CD14-positive monocyte (primary cell): ENCODE data around the gene MCOLN3. TPM values are rescaled to one million over a fixed set of nuclear protein-coding genes. Genes with fewer than 3 reads are reported as not detected.

Experiments
- DNase-seq, 3 donors: peaks; one replicate each; pipeline ENCODE4 v3.0.0-alpha.2; 2011 to 2022
- H2AFZ ChIP-seq: 2 replicates; pipeline ENCODE4 v1.6.0; 2012; ENCODE audit warnings: mild to moderate bottlenecking, low read depth, low read length, inconsistent platforms; ENCODE audit not compliant: insufficient read depth, poor library complexity, severe bottlenecking
- H3K27ac ChIP-seq, 2 donors: 1 replicate in 1 of 2; 2 replicates in 1 of 2; pipeline ENCODE4 v1.5.1; 2012 to 2013; ENCODE audit warnings: low read length in 2 of 2, control low read depth in 1 of 2, inconsistent platforms in 1 of 2, low read depth in 1 of 2, mild to moderate bottlenecking in 1 of 2
- H3K27me3 ChIP-seq, 2 donors: one replicate each; pipeline versions ENCODE4 v1.6.0 to v1.6.1; 2011 to 2013; ENCODE audit warnings: low read length in 2 of 2; ENCODE audit not compliant: control insufficient read depth in 2 of 2, insufficient read depth in 2 of 2
- H3K36me3 ChIP-seq, 2 donors: replicated peaks in 1 of 2; 1 replicate in 1 of 2; 2 replicates in 1 of 2; pipeline versions ENCODE4 v1.5.1 to v1.6.1; 2012 to 2013; ENCODE audit warnings: low read length in 2 of 2, control low read depth in 1 of 2, inconsistent platforms in 1 of 2, mild to moderate bottlenecking in 1 of 2; ENCODE audit not compliant: insufficient read depth in 2 of 2, control insufficient read depth in 1 of 2
- H3K4me1 ChIP-seq, 2 donors: 1 replicate in 1 of 2; 2 replicates in 1 of 2; pipeline versions ENCODE4 v1.5.1 to v1.6.1; 2012 to 2013; ENCODE audit warnings: low read length in 2 of 2, control low read depth in 1 of 2, inconsistent platforms in 1 of 2, mild to moderate bottlenecking in 1 of 2, moderate library complexity in 1 of 2; ENCODE audit not compliant: insufficient read depth in 2 of 2, control insufficient read depth in 1 of 2
- H3K4me2 ChIP-seq: replicated peaks from 2 replicates; pipeline ENCODE3; 2012; ENCODE audit warnings: low read length, moderate library complexity, mild to moderate bottlenecking; ENCODE audit not compliant: poor library complexity, severe bottlenecking; ENCODE audit errors: extremely low read depth
- H3K4me3 ChIP-seq, 3 experiments: fragments of 200-600 bp in 1 of 3; sonication (generic) in 1 of 3; replicated peaks in 1 of 3; 1 replicate in 2 of 3; 2 replicates in 1 of 3; pipeline ENCODE4 v1.5.1; 2011 to 2013; ENCODE audit warnings: low read length in 3 of 3, mild to moderate bottlenecking in 3 of 3, control low read depth in 2 of 3, low read depth in 2 of 3, inconsistent platforms in 1 of 3, moderate library complexity in 1 of 3
- H3K79me2 ChIP-seq: 2 replicates; pipeline ENCODE4 v1.6.0; 2012; ENCODE audit warnings: mild to moderate bottlenecking, control low read depth, inconsistent platforms, low read length, moderate library complexity; ENCODE audit not compliant: insufficient read depth
- H3K9ac ChIP-seq: 2 replicates; pipeline ENCODE4 v1.6.0; 2017; ENCODE audit warnings: low read length, mild to moderate bottlenecking; ENCODE audit not compliant: insufficient read depth, poor library complexity, severe bottlenecking
- H3K9me3 ChIP-seq, 2 donors: replicated peaks in 1 of 2; 1 replicate in 1 of 2; 2 replicates in 1 of 2; pipeline versions ENCODE4 v1.5.1 to v1.6.1; 2012 to 2013; ENCODE audit warnings: low read length in 2 of 2, control low read depth in 1 of 2; ENCODE audit not compliant: control insufficient read depth in 1 of 2, insufficient read depth in 1 of 2
- H4K20me1 ChIP-seq: 2 replicates; pipeline ENCODE4 v1.6.0; 2012; ENCODE audit warnings: mild to moderate bottlenecking, low read length, control low read depth, moderate library complexity; ENCODE audit not compliant: insufficient read depth
- H3K27ac Mint-ChIP-seq, 7 donors: one replicate each; pipeline ENCODE4 v1.8.0; 2020; ENCODE audit warnings: mild to moderate bottlenecking in 7 of 7, mixed read lengths in 7 of 7, moderate library complexity in 6 of 7, inconsistent platforms in 2 of 7
- H3K27me3 Mint-ChIP-seq, 3 donors: one replicate each; pipeline ENCODE4 v1.8.0; 2021 to 2022; ENCODE audit warnings: low read depth in 3 of 3, mild to moderate bottlenecking in 3 of 3, mixed read lengths in 3 of 3, moderate library complexity in 3 of 3, inconsistent platforms in 1 of 3
- H3K36me3 Mint-ChIP-seq, 2 donors: one replicate each; pipeline ENCODE4 v1.8.0; 2020; ENCODE audit warnings: mixed read lengths in 2 of 2, inconsistent platforms in 1 of 2, mild to moderate bottlenecking in 1 of 2
- H3K4me1 Mint-ChIP-seq: one replicate; pipeline ENCODE4 v1.8.0; 2020; ENCODE audit warnings: mild to moderate bottlenecking, mixed read lengths
- H3K4me3 Mint-ChIP-seq, 2 donors: one replicate each; pipeline ENCODE4 v1.8.0; 2020; ENCODE audit warnings: mild to moderate bottlenecking in 2 of 2, mixed read lengths in 2 of 2, moderate library complexity in 1 of 2
- H3K9me3 Mint-ChIP-seq, 7 donors: one replicate each; pipeline ENCODE4 v1.8.0; 2020 to 2022; ENCODE audit warnings: mixed read lengths in 7 of 7, mild to moderate bottlenecking in 6 of 7, moderate library complexity in 6 of 7, inconsistent platforms in 2 of 7
- CTCF ChIP-seq: fragments of 200-600 bp; IDR thresholded peaks from one replicate; pipeline ENCODE4 v1.8.0; 2022; ENCODE audit warnings: antibody characterized with exemption, mild to moderate bottlenecking
- WGBS: methylation state at CpG from one replicate; pipeline ENCODE4 v1.1.5; 2013; ENCODE audit warnings: missing lambda C conversion rate; ENCODE audit not compliant: insufficient coverage; 5-methylcytosine and 5-hydroxymethylcytosine counted together
- intact Hi-C, 2 donors: fragments of 100-400 bp; cut with micrococcal nuclease; formaldehyde crosslinking; loops; one replicate each; pipeline versions ENCODE4 v1.15.0 to v1.15.1; 2023
- polyA plus RNA-seq, 3 donors: library from polyadenylated mRNA; depleted of rRNA in 1 of 3; unstranded in 2 of 3; stranded (reverse) in 1 of 3; fragments of 300-500 nt in 2 of 3; fragments of >200 nt in 1 of 3; fragmentation: Illumina TruSeq in 2 of 3; gene quantifications; 1 replicate in 2 of 3; 2 replicates in 1 of 3; pipeline ENCODE4 v1.2.3, GENCODE V29; 2012 to 2021

Gene MCOLN3
- polyA plus RNA-seq, 3 donors, result 0.03 TPM; not detected in 2

- Histone ChIP-seq H3K9ac (no peak overlapping the region), H3K4me1 (peaks cover 7% of the 10 kb centered on the region in 2 donors), H3K36me3 (no peaks in the 10 kb centered on the region), H4K20me1 (no peaks in the 10 kb centered on the region), H3K4me2 (no peak overlapping the region), H3K79me2 (no peaks in the 10 kb centered on the region), H3K27ac (no peak overlapping the region), H3K4me3 (no peak overlapping the region), H3K9me3 (no peaks in the 10 kb centered on the region), H3K27me3 (no peaks in the 10 kb centered on the region), H2AFZ (no peak overlapping the region)
- Mint-ChIP-seq H3K27ac (no peak overlapping the region), H3K36me3 (no peaks in the 10 kb centered on the region), H3K27me3 (peaks cover 0 to 2% (median 1%) of the 10 kb centered on the region in 3 donors), H3K4me1 (peaks cover 7% of the 10 kb centered on the region), H3K9me3 (no peaks in the 10 kb centered on the region), H3K4me3 (no peak overlapping the region)
- intact Hi-C loops, result no loop called here
- TF ChIP-seq CTCF, result no peak
- DNase-seq, result no peak
- WGBS, result no CpG with 5 or more reads among the region's 1 CpG
Observed at GRCh38 chr1:85087659-85088407, 39.5 kb upstream of the MCOLN3 start.

GRCh38 chr1:85085417-85085816, 37.1 kb upstream of the MCOLN3 start:
- Histone ChIP-seq H3K27ac (no peak overlapping the region), H3K27me3 (no peaks in the 10 kb centered on the region), H3K9me3 (no peaks in the 10 kb centered on the region), H3K36me3 (no peaks in the 10 kb centered on the region), H3K4me2 (no peak overlapping the region), H3K4me3 (no peak overlapping the region), H4K20me1 (no peaks in the 10 kb centered on the region), H3K79me2 (no peaks in the 10 kb centered on the region), H3K9ac (no peak overlapping the region), H2AFZ (no peak overlapping the region), H3K4me1 (no peaks in the 10 kb centered on the region)
- Mint-ChIP-seq H3K27ac (no peak overlapping the region), H3K9me3 (no peaks in the 10 kb centered on the region), H3K4me1 (no peaks in the 10 kb centered on the region), H3K36me3 (no peaks in the 10 kb centered on the region), H3K4me3 (no peak overlapping the region), H3K27me3 (peaks cover 0 to 3% (median 1%) of the 10 kb centered on the region in 3 donors)
- no peak for TF ChIP-seq CTCF
- no CpG with 5 or more reads among the region's 1 CpG for WGBS
- intact Hi-C loops, result no loop called here
- no peak for DNase-seq
